OCI-LY1 (cell line): ENCODE measurements around the gene RIN1.

ENCODE experiments used
- EZH2 ChIP-seq: fragments of 200-600 bp; sonication (generic), shearing (Covaris generic); IDR thresholded peaks from 2 replicates; pipeline ENCODE4 v1.8.0; 2017; ENCODE audit warnings: borderline replicate concordance, mixed run types, mild to moderate bottlenecking, antibody characterized with exemption, low read length, moderate library complexity, mixed read lengths
- TF ChIP-seq, protein P1 (sequence below): fragments of 200-600 bp; sonication (generic), shearing (Covaris generic); IDR thresholded peaks from 2 replicates; pipeline ENCODE4 v1.5.1; 2017; ENCODE audit warnings: mild to moderate bottlenecking, antibody characterized with exemption, low read length, moderate library complexity, mixed read lengths

DNA sequence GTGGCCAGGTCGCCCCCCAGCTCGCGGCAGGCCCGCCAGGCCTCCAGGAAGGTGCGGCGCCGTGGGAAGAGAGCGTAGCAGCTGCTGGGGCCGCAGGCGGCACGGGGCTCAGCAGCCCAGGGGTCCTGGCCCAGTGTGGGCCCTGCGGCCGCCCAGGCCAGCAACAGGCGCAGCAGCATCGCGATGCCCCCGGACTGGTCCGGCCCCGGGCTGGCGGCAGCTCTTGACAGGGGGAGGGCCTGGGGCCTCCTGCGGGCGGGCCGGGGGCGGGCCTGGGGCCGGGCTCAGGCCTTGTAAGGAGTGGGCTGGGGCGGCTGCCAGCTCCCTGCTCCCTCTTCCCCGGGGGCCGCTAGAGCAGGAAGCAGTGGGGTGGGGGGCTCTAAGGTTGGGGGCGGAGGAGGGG is 19.4 kb downstream of the RIN1 start, which contains the start of gene CD248:
- TF ChIP-seq, protein P1, sequence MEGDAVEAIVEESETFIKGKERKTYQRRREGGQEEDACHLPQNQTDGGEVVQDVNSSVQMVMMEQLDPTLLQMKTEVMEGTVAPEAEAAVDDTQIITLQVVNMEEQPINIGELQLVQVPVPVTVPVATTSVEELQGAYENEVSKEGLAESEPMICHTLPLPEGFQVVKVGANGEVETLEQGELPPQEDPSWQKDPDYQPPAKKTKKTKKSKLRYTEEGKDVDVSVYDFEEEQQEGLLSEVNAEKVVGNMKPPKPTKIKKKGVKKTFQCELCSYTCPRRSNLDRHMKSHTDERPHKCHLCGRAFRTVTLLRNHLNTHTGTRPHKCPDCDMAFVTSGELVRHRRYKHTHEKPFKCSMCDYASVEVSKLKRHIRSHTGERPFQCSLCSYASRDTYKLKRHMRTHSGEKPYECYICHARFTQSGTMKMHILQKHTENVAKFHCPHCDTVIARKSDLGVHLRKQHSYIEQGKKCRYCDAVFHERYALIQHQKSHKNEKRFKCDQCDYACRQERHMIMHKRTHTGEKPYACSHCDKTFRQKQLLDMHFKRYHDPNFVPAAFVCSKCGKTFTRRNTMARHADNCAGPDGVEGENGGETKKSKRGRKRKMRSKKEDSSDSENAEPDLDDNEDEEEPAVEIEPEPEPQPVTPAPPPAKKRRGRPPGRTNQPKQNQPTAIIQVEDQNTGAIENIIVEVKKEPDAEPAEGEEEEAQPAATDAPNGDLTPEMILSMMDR = no peak
- TF ChIP-seq EZH2 = no peak
